K562 (cell line): ENCODE data around the gene HDHD2. TPM values are rescaled to one million over a fixed set of nuclear protein-coding genes. Genes with fewer than 3 reads are reported as not detected.

ENCODE experiments used
- CCAR2 ChIP-seq: fragments of 200-400 bp; formaldehyde crosslinking; IDR thresholded peaks from 2 replicates; pipeline ENCODE4 v1.6.1; 2017; ENCODE audit warnings: mild to moderate bottlenecking, low read depth, low read length
- DDX20 ChIP-seq: fragments of 450-650 bp; IDR thresholded peaks from 2 replicates; pipeline ENCODE4 v1.6.1; 2016; ENCODE audit warnings: missing genetic modification characterization, low read depth, mild to moderate bottlenecking, missing compliant biosample characterization, moderate library complexity
- KDM2B ChIP-seq: fragments of 250-450 bp; sonication (Bioruptor Pico); IDR thresholded peaks from 2 replicates; pipeline ENCODE4 v1.8.0; 2021; ENCODE audit warnings: mild to moderate bottlenecking, moderate library complexity
- MIER1 ChIP-seq: fragments of 450-650 bp; IDR thresholded peaks from 2 replicates; pipeline ENCODE4 v1.6.1; 2016; ENCODE audit warnings: antibody characterized with exemption, mild to moderate bottlenecking, low read depth
- NEUROD1 ChIP-seq: fragments of 150-350 bp; IDR thresholded peaks from 2 replicates; pipeline ENCODE4 v1.6.1; 2014; ENCODE audit warnings: borderline replicate concordance, low read length, low read depth; ENCODE audit not compliant: partially characterized antibody
- NFE2 ChIP-seq: IDR thresholded peaks from 2 replicates; pipeline ENCODE4 v1.6.1; 2014; ENCODE audit warnings: antibody characterized with exemption, low read depth
- NR2C1 ChIP-seq, 2 experiments: fragments of 450-650 bp; IDR thresholded peaks; 2 replicates each; pipeline ENCODE4 v1.6.1; 2017; ENCODE audit warnings: mild to moderate bottlenecking in 2 of 2, antibody characterized with exemption in 1 of 2, inconsistent platforms in 1 of 2, missing compliant biosample characterization in 1 of 2, missing genetic modification characterization in 1 of 2
- NR3C1 ChIP-seq: sonication (generic); formaldehyde crosslinking; IDR thresholded peaks from 2 replicates; pipeline ENCODE4 v1.8.1; 2022; ENCODE audit warnings: missing genetic modification reagents
- RCOR1 ChIP-seq, 2 experiments: IDR thresholded peaks; 2 replicates each; pipeline ENCODE4 v1.6.1; 2012; ENCODE audit warnings: low read depth in 2 of 2, low read length in 2 of 2, borderline replicate concordance in 1 of 2, improper control_type of control experiment in 1 of 2
- SAP30 ChIP-seq: fragments of 200-600 bp; sonication (generic); IDR thresholded peaks from 2 replicates; pipeline ENCODE4 v1.6.1; 2012; ENCODE audit warnings: borderline replicate concordance, low read depth, mild to moderate bottlenecking, moderate library complexity, low read length, control low read depth, inconsistent platforms; ENCODE audit not compliant: insufficient read depth, poor library complexity, severe bottlenecking
- STAG1 ChIP-seq: sonication (generic); formaldehyde crosslinking; IDR thresholded peaks from 2 replicates; pipeline ENCODE4 v1.5.0; 2020; ENCODE audit warnings: missing genetic modification reagents, borderline replicate concordance
- TAF9B ChIP-seq: fragments of 450-650 bp; IDR thresholded peaks from 2 replicates; pipeline ENCODE4 v1.6.1; 2018; ENCODE audit warnings: mild to moderate bottlenecking; ENCODE audit not compliant: partially characterized antibody
- TGIF2 ChIP-seq: sonication (generic); formaldehyde crosslinking; IDR thresholded peaks from 2 replicates; pipeline ENCODE4 v1.8.1; 2022; ENCODE audit warnings: mild to moderate bottlenecking, missing genetic modification reagents, moderate library complexity
- TRIM28 ChIP-seq: fragments of 450-650 bp; IDR thresholded peaks from 2 replicates; pipeline ENCODE4 v1.6.1; 2017
- U2AF1 ChIP-seq: fragments of 200-400 bp; formaldehyde crosslinking; optimal IDR thresholded peaks from 2 replicates; pipeline ENCODE3; 2017; ENCODE audit warnings: mild to moderate bottlenecking, low read depth, low read length, moderate library complexity
- ZBED1 ChIP-seq: IDR thresholded peaks from 2 replicates; pipeline ENCODE4 v1.6.1; 2014
- ZFP36 ChIP-seq: fragments of 150-350 bp; IDR thresholded peaks from 2 replicates; pipeline ENCODE4 v1.6.1; 2018; ENCODE audit warnings: low read length, low read depth; ENCODE audit not compliant: partially characterized antibody
- ZNF197 ChIP-seq: fragments of 200-800 bp; sonication (Bioruptor generic); IDR thresholded peaks from 2 replicates; pipeline ENCODE4 v1.6.1; 2016; ENCODE audit warnings: low read depth, missing genetic modification characterization, missing compliant biosample characterization
- polyA plus RNA-seq, 8 experiments: library from polyadenylated mRNA; depleted of rRNA in 4 of 8; stranded (reverse) in 5 of 8; unstranded in 3 of 8; fragments of >200 nt; fragmentation: Nextera tagmentation in 2 of 8; fragmentation: Illumina TruSeq in 1 of 8; extraction: Ambion mirVana in 2 of 8; extraction: Trizol in 1 of 8; gene quantifications; 2 replicates each; pipeline versions ENCODE4 v1.2.1 to v1.2.3, GENCODE V29; 2011 to 2014; ENCODE audit warnings: inconsistent platforms in 1 of 8, missing spikeins in 1 of 8
- total RNA-seq, 7 experiments: library from RNA; depleted of rRNA in 6 of 7; stranded (reverse); fragments of >200 nt in 6 of 7; fragmentation: Illumina TruSeq in 2 of 7; extraction: Trizol in 2 of 7; gene quantifications; 2 replicates each; pipeline versions ENCODE4 v1.2.1 to v1.2.3, GENCODE V29; 2011 to 2021; ENCODE audit warnings: low replicate concordance in 1 of 7
- TF ChIP-seq, protein P1 (sequence below): sonication (generic); formaldehyde crosslinking; IDR thresholded peaks from 2 replicates; pipeline ENCODE4 v1.8.0; 2022; ENCODE audit warnings: missing genetic modification reagents, mild to moderate bottlenecking, borderline replicate concordance
- TF ChIP-seq, protein P2 (sequence below), 2 experiments: IDR thresholded peaks; 2 replicates each; pipeline ENCODE4 v1.6.1; 2011; ENCODE audit warnings: borderline replicate concordance in 1 of 2, control low read depth in 1 of 2, low read depth in 1 of 2, low read length in 1 of 2, mild to moderate bottlenecking in 1 of 2, mixed read lengths in 1 of 2, moderate library complexity in 1 of 2; ENCODE audit not compliant: insufficient read depth in 1 of 2, insufficient read length in 1 of 2, poor library complexity in 1 of 2, severe bottlenecking in 1 of 2; ENCODE audit errors: extremely low read depth in 1 of 2
- TF ChIP-seq, protein P3 (sequence below): sonication (generic); formaldehyde crosslinking; IDR thresholded peaks from 2 replicates; pipeline ENCODE4 v1.8.1; 2023; ENCODE audit warnings: mild to moderate bottlenecking, missing genetic modification reagents
- TF ChIP-seq, protein P4 (sequence below): fragments of 250-450 bp; sonication (Bioruptor Pico); IDR thresholded peaks from 2 replicates; pipeline ENCODE4 v1.8.0; 2022; ENCODE audit warnings: moderate library complexity, mild to moderate bottlenecking, inconsistent platforms

The HDHD2 gene
- total and polyA plus RNA-seq, 9 of the 15 experiments (the other 6 are each of a cell fraction or from before 2014, with no cell fraction given), result 6.8 to 25.2 (median 21.5) TPM

DNA sequence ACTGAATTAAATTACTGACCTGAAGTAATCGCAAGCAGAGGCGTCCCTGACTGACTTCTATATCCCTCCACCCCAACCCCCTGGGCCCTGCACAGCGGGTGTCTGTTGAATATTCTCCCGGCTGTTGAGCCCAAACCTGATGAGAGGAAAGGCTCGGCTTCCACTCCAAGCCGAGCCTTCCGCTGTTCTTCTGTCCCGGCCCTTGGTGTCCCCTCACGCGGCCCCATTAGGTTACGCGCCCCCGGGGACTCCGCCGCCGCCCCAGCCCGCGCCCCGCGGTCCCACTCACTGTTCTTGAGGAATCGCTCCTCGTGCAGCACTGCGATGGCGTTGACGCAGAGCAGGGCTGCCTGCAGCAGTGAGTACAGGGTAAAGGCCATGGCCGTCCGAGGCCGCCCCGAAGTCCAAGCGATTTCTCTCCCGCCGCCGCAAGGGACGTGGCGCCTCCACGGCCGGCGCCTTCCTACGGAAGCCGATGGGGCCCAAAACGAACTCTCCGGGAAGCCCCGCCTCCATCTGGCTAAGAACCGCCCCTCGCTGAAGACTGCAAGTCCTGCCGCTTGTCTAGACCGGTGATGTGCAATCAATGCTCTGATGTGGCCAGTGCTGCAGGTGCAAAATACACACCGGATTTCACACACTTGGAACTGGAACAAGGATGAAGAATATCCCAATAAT, 25.7 kb upstream of the HDHD2 start, which contains the start of gene IER3IP1 (continued):
- TF ChIP-seq, protein P1, sequence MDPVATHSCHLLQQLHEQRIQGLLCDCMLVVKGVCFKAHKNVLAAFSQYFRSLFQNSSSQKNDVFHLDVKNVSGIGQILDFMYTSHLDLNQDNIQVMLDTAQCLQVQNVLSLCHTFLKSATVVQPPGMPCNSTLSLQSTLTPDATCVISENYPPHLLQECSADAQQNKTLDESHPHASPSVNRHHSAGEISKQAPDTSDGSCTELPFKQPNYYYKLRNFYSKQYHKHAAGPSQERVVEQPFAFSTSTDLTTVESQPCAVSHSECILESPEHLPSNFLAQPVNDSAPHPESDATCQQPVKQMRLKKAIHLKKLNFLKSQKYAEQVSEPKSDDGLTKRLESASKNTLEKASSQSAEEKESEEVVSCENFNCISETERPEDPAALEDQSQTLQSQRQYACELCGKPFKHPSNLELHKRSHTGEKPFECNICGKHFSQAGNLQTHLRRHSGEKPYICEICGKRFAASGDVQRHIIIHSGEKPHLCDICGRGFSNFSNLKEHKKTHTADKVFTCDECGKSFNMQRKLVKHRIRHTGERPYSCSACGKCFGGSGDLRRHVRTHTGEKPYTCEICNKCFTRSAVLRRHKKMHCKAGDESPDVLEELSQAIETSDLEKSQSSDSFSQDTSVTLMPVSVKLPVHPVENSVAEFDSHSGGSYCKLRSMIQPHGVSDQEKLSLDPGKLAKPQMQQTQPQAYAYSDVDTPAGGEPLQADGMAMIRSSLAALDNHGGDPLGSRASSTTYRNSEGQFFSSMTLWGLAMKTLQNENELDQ, result no peak
- no peak for TF ChIP-seq NR2C1 (IDR thresholded peaks at IDR 0.05)
- no peak for TF ChIP-seq NR2C1 (tag; IDR thresholded peaks at IDR 0.05)
- peak; percentile 29 for TF ChIP-seq TAF9B
- TF ChIP-seq CCAR2, result no peak
- TF ChIP-seq U2AF1, result no peak
- TF ChIP-seq, protein P2, sequence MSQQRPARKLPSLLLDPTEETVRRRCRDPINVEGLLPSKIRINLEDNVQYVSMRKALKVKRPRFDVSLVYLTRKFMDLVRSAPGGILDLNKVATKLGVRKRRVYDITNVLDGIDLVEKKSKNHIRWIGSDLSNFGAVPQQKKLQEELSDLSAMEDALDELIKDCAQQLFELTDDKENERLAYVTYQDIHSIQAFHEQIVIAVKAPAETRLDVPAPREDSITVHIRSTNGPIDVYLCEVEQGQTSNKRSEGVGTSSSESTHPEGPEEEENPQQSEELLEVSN (IDR thresholded peaks at IDR 0.05; ENCODE audit: borderline replicate concordance in 1 of 2, extremely low read depth in 1 of 2, insufficient read depth in 1 of 2, insufficient read length in 1 of 2, low read depth in 1 of 2, low read length in 1 of 2, poor library complexity in 1 of 2, severe bottlenecking in 1 of 2), result peak; percentile 21 to 64
- TF ChIP-seq NFE2, result no peak
- no peak for TF ChIP-seq STAG1 (CRISPR knock-in tag)
- peak; percentile 52 for TF ChIP-seq NEUROD1
- no peak for TF ChIP-seq ZBED1
- TF ChIP-seq TGIF2 (CRISPR knock-in tag), result no peak
- peak in 1 of 2 experiments; percentile 22; a peak in 1 of 4 replicates for TF ChIP-seq RCOR1 (IDR thresholded peaks at IDR 0.05; ENCODE audit: borderline replicate concordance in 1 of 2, low read depth in 2 of 2, low read length in 2 of 2)
- peak; percentile 46 for TF ChIP-seq SAP30
- no peak for TF ChIP-seq TRIM28
- no peak for TF ChIP-seq NR3C1 (CRISPR knock-in tag)
- TF ChIP-seq, protein P3, sequence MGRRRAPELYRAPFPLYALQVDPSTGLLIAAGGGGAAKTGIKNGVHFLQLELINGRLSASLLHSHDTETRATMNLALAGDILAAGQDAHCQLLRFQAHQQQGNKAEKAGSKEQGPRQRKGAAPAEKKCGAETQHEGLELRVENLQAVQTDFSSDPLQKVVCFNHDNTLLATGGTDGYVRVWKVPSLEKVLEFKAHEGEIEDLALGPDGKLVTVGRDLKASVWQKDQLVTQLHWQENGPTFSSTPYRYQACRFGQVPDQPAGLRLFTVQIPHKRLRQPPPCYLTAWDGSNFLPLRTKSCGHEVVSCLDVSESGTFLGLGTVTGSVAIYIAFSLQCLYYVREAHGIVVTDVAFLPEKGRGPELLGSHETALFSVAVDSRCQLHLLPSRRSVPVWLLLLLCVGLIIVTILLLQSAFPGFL (CRISPR knock-in tag), result no peak
- no peak for TF ChIP-seq MIER1
- no peak for TF ChIP-seq KDM2B
- no peak for TF ChIP-seq ZFP36
- TF ChIP-seq, protein P4, sequence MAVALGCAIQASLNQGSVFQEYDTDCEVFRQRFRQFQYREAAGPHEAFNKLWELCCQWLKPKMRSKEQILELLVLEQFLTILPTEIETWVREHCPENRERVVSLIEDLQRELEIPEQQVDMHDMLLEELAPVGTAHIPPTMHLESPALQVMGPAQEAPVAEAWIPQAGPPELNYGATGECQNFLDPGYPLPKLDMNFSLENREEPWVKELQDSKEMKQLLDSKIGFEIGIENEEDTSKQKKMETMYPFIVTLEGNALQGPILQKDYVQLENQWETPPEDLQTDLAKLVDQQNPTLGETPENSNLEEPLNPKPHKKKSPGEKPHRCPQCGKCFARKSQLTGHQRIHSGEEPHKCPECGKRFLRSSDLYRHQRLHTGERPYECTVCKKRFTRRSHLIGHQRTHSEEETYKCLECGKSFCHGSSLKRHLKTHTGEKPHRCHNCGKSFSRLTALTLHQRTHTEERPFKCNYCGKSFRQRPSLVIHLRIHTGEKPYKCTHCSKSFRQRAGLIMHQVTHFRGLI (CRISPR knock-in tag), result no peak
- no peak for TF ChIP-seq DDX20
- no peak for TF ChIP-seq ZNF197 (CRISPR knock-in tag)
